ENCODE results near the gene COA8. TPM values are rescaled to one million over a fixed set of nuclear protein-coding genes. Genes with fewer than 3 reads are reported as not detected.

The COA8 gene
- total and polyA plus RNA-seq, 4 donors, result 27.6 to 71.7 (median 38.8) TPM

- Histone ChIP-seq H3K27me3 (ENCODE audit: control insufficient read depth in 1 of 2, insufficient read depth in 2 of 2, low read length in 1 of 2) (no peaks in the 10 kb centered on the region), H3K27ac (ENCODE audit: low read depth in 1 of 2, low read length in 2 of 2) (peak overlapping the region in 1 of 2 donors; percentile 73), H3K36me3 (ENCODE audit: control insufficient read depth in 1 of 2, insufficient read depth in 2 of 2, low read length in 1 of 2) (no peaks in the 10 kb centered on the region), H3K4me3 (ENCODE audit: low read length in 2 of 2) (no peak overlapping the region), H3K4me1 (ENCODE audit: control insufficient read depth in 1 of 2, insufficient read depth in 2 of 2, low read length in 2 of 2) (peaks cover 0 to 7% of the 10 kb centered on the region in 2 donors), H3K9me3 (ENCODE audit: control insufficient read depth, low read length) (no peaks in the 10 kb centered on the region)
- intact Hi-C loops (cut with DNase I), result no loop called here
- DNase-seq (no peak), ATAC-seq (ENCODE audit: low FRiP score) (no peak)
- 57 to 67% methylated on average over 3 of the region's 3 CpGs for WGBS, 2 donors
Measured at GRCh38 chr14:103638594-103638993, 75.8 kb downstream of the COA8 start.

Other genes with a start within 250 kb of the COA8 start
- 100 to 1,000 TPM; 202 to 218 TPM for gene EIF5, start 228.7 kb upstream of the COA8 start, total RNA-seq
- gene EIF5, start 228.7 kb upstream of the COA8 start, polyA plus RNA-seq, result 100 to 1,000 TPM in 1 of 2 donors, 10 to 100 TPM in 1; 93.1 to 139 TPM
- gene MARK3, start 177.5 kb upstream of the COA8 start, total RNA-seq, result 100 to 1,000 TPM in 1 of 2 donors, 10 to 100 TPM in 1; 77.3 to 121 TPM
- 10 to 100 TPM; 21.7 to 94.6 TPM for gene MARK3, start 177.5 kb upstream of the COA8 start, polyA plus RNA-seq
- gene CKB, start 40.1 kb upstream of the COA8 start, total RNA-seq, result 100 to 1,000 TPM in 1 of 2 donors, 10 to 100 TPM in 1; 78.1 to 109 TPM
- gene CKB, start 40.1 kb upstream of the COA8 start, polyA plus RNA-seq, result 10 to 100 TPM; 46.6 to 91.3 TPM
- gene TRMT61A, start 33.8 kb upstream of the COA8 start, total RNA-seq, result 10 to 100 TPM; 11.4 to 11.8 TPM
- gene TRMT61A, start 33.8 kb upstream of the COA8 start, polyA plus RNA-seq, result 10 to 100 TPM in 1 of 2 donors, 1 to 10 TPM in 1; 6.4 to 12.4 TPM
- gene BAG5, start 303 bp upstream of the COA8 start, total RNA-seq, result 10 to 100 TPM; 30.4 to 30.8 TPM
- 10 to 100 TPM in 1 of 2 donors, 1 to 10 TPM in 1; 9.2 to 14.9 TPM for gene BAG5, start 303 bp upstream of the COA8 start, polyA plus RNA-seq
- gene KLC1, start 66.3 kb downstream of the COA8 start, total RNA-seq, result 100 to 1,000 TPM; 254 to 315 TPM
- gene KLC1, start 66.3 kb downstream of the COA8 start, polyA plus RNA-seq, result 100 to 1,000 TPM in 1 of 2 donors, 10 to 100 TPM in 1; 71.7 to 190 TPM
- 1 to 10 TPM; 5.2 to 5.3 TPM for gene XRCC3, start 152.5 kb downstream of the COA8 start, total RNA-seq
- 1 to 10 TPM; 1.0 to 8.6 TPM for gene XRCC3, start 152.5 kb downstream of the COA8 start, polyA plus RNA-seq
- gene ZFYVE21, start 152.8 kb downstream of the COA8 start, total RNA-seq, result 10 to 100 TPM; 69.0 to 74.8 TPM
- gene ZFYVE21, start 152.8 kb downstream of the COA8 start, polyA plus RNA-seq, result 100 to 1,000 TPM; 100 to 110 TPM

Measured in aorta (tissue), 5 donors.